H1 (cell line): ENCODE results near the gene WWC2. TPM values are rescaled to one million over a fixed set of nuclear protein-coding genes. Genes with fewer than 3 reads are reported as not detected.

Experiments used
- BACH1 ChIP-seq: IDR thresholded peaks from 2 replicates; pipeline ENCODE4 v1.6.1; 2012; ENCODE audit warnings: low read length, improper control_type of control experiment
- RAD21 ChIP-seq, 2 experiments: IDR thresholded peaks in 1 of 2; conservative IDR thresholded peaks in 1 of 2; 2 replicates each; pipeline ENCODE4 v1.6.1; 2011; ENCODE audit warnings: low read depth in 2 of 2, low read length in 2 of 2, improper control_type of control experiment in 1 of 2, inconsistent platforms in 1 of 2, mild to moderate bottlenecking in 1 of 2, moderate library complexity in 1 of 2
- SP1 ChIP-seq: IDR thresholded peaks from 2 replicates; pipeline ENCODE4 v1.6.1; 2011; ENCODE audit warnings: low read depth, low read length
- SP2 ChIP-seq: IDR thresholded peaks from 2 replicates; pipeline ENCODE4 v1.6.1; 2012; ENCODE audit warnings: mild to moderate bottlenecking, low read length, inconsistent platforms
- polyA plus RNA-seq, 7 experiments: library from polyadenylated mRNA; depleted of rRNA in 3 of 7; stranded (reverse) in 5 of 7; unstranded in 2 of 7; fragments of >200 nt in 5 of 7; fragments of 200-250 nt in 2 of 7; gene quantifications; 1 replicate in 5 of 7; 2 replicates in 1 of 7; 4 replicates in 1 of 7; pipeline versions ENCODE4 v1.2.1 to v1.2.3, GENCODE V29; 2011 to 2013; ENCODE audit warnings: missing spikeins in 2 of 7, mixed read lengths in 2 of 7
- total RNA-seq: library from RNA; stranded (reverse); fragmentation: NEBNext Ultra II Directional; extraction: Animal tissue kit (Norgen Biotek cat#: 25700); gene quantifications from 2 replicates; pipeline ENCODE4 v1.2.1, GENCODE V29; 2021

Gene WWC2
- total and polyA plus RNA-seq, 2 of the 8 experiments (the other 6 are each of a cell fraction or from before 2014, with no cell fraction given) = 17.6 to 135 TPM

GRCh38 chr4:183140911-183141320 is 41.9 kb downstream of the WWC2 start (continued):
- TF ChIP-seq RAD21 (IDR thresholded peaks at IDR 0.05 in 1 of 2, conservative IDR thresholded peaks at IDR 0.05 in 1 of 2; ENCODE audit: low read depth in 2 of 2, low read length in 2 of 2) (no peak), SP1 (no peak), SP2 (no peak), BACH1 (no peak)
